Mononuclear cell (primary cell): Measurements from ENCODE around the gene C3orf52. TPM values are rescaled to one million over a fixed set of nuclear protein-coding genes. Genes with fewer than 3 reads are reported as not detected.
"Not testable (repeated sequence)": the region's sequence is repeated elsewhere in the genome, so short reads cannot be mapped to it uniquely, and the experiment has no call there.

ENCODE experiments used
- H3K27me3 ChIP-seq: 2 replicates; pipeline ENCODE4 v1.6.0; 2011; ENCODE audit warnings: low read length, control low read depth; ENCODE audit not compliant: insufficient read depth
- H3K4me1 ChIP-seq: 2 replicates; pipeline ENCODE4 v1.5.1; 2011; ENCODE audit warnings: mild to moderate bottlenecking, low read length, control low read depth; ENCODE audit not compliant: insufficient read depth
- H3K4me3 ChIP-seq: 2 replicates; pipeline ENCODE4 v1.5.1; 2011; ENCODE audit warnings: mild to moderate bottlenecking, low read length, moderate library complexity
- H3K9me3 ChIP-seq: 2 replicates; pipeline ENCODE4 v1.5.1; 2011; ENCODE audit warnings: low read depth, mild to moderate bottlenecking, control low read depth, low read length
- total RNA-seq: library from RNA; depleted of rRNA; stranded (reverse); fragments of >200 nt; gene quantifications from one replicate; pipeline ENCODE4 v1.2.3, GENCODE V29; 2012

C3orf52 gene
- total RNA-seq: 1.3 TPM

DNA sequence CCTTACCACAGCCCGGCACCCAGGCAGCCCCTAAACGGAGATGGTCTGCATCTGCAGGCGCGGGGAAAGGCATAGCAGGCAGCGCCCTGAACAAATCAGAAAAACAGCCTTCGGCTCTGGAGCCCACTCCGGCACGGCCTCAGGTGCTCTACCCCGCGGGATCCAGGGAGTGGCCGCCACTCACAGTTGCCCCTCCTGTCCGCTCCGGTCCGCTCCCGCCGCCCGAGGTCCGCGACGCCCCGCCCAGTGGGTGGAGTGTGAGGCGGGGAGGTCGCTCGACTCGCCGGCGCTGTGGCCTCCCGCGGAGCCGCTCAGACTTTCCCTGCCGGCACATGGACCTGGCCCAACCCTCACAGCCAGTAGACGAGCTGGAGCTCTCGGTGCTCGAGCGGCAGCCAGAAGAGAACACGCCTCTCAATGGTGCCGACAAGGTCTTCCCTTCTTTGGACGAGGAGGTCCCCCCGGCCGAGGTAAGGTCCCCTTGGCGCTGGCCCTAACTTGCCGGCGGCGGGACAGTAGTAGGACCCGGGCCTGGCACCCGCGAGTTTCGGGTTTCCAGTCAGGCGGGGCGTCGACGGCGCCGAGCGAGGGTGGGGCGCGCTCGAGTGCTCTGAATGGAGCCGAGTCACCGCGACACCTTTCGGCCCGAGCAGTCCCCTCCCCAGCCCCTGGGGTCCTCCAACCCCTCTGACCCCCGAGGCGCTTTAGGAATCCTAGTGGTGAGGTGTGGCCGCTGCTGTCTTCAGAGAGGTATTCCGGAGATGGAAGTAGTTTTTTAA lies at the start of gene C3orf52:
TSS of gene C3orf52 (plus strand) at position 314 of the 779 bp plus-strand sequence. CDS start at position 333, 19 bp downstream.
- peaks cover 61% of the 10 kb centered on the region for H3K27me3 ChIP-seq

DNA sequence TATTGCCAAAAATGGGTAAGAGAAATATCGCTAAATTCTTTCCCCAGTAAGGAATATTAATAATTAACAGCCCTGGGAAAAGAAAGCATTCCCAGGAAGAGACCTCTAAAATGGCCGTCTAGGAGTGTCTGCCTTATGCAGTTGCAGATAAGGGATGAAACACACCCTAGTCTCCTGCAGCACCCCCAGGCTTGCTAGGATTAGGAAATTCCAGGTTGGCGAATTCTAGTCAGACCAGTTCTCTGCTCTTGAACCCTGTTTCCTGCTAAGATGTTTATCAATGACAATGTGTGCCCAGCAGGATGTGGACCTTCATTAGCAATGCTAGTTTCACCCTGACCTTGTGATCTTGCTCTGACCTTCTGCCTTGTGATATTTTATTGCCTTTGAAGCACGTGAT lies 49.0 kb upstream of the C3orf52 start:
- not testable (repeated sequence) for H3K9me3 ChIP-seq, H3K4me1 ChIP-seq, H3K4me3 ChIP-seq, H3K27me3 ChIP-seq

More for the DNA sequence above, at the start of gene C3orf52:
- Histone ChIP-seq H3K9me3 (no peaks in the 10 kb centered on the region), H3K4me1 (peaks cover 23% of the 10 kb centered on the region), H3K4me3 (peak within 1 kb of the TSS; percentile 31)

DNA sequence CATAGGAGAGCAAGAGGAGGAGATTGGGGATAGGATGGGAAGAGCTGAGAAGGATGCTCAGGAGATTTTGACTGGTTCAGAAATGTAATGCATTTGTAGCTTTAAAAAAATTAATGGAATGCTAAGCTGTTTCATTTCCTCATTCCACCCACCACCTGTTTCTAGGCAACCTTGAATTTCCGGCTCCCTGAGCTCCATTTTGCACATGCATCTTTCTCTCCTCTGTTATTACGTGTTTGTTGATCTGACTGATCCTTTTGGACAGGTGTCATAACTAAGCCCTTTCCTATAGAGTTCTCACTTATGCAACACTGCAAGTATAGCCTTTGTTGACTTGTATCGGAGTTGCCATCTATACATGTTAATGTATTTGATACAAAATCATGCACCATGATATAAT lies 47.3 kb upstream of the C3orf52 start:
- H3K9me3 ChIP-seq: no peaks in the 10 kb centered on the region
- no peak overlapping the region for H3K4me3 ChIP-seq
- H3K4me1 ChIP-seq: no peaks in the 10 kb centered on the region
- H3K27me3 ChIP-seq: no peaks in the 10 kb centered on the region

- H3K4me3 ChIP-seq: no peak overlapping the region
- H3K27me3 ChIP-seq: no peaks in the 10 kb centered on the region
- H3K9me3 ChIP-seq: no peaks in the 10 kb centered on the region
- no peaks in the 10 kb centered on the region for H3K4me1 ChIP-seq
Measured at GRCh38 chr3:112041321-112041720, 44.9 kb upstream of the C3orf52 start.

GRCh38 chr3:112042842-112043280 lies 43.3 kb upstream of the C3orf52 start:
- Histone ChIP-seq H3K4me1 (no peaks in the 10 kb centered on the region), H3K4me3 (no peak overlapping the region), H3K9me3 (no peaks in the 10 kb centered on the region), H3K27me3 (no peaks in the 10 kb centered on the region)

DNA sequence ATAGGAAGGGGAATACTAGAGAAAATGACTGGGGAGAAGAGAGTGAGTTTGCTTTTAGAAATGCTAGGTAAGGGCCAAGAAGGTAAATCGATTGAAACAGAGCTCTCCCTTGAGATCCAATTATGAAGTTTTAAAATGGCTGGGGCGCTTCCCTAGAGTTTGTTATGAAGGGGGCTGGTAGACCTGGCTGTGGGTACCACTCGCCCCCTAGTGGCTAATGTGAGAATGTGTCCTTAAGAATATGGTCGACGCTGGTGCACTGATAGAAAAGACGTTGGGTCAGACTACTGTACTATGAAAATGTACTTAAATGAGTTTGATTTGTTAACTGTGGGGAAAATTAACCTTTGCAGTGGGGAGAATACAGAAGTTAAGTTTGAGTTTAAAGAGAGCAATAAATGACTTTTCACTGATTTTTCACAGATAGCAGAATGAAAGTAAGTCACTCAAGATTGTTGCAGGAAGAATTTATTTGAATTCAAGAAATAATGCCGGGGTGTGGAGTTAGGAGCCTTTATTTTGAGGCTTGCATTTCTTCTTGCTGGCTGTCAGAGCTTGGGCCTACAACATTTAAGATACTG lies 42.5 kb upstream of the C3orf52 start:
- no peaks in the 10 kb centered on the region for H3K4me1 ChIP-seq
- no peaks in the 10 kb centered on the region for H3K27me3 ChIP-seq
- H3K4me3 ChIP-seq: no peak overlapping the region
- H3K9me3 ChIP-seq: no peaks in the 10 kb centered on the region

- no peaks in the 10 kb centered on the region for H3K27me3 ChIP-seq
- no peak overlapping the region for H3K4me3 ChIP-seq
- no peaks in the 10 kb centered on the region for H3K4me1 ChIP-seq
- H3K9me3 ChIP-seq: no peaks in the 10 kb centered on the region
Measured at GRCh38 chr3:112046599-112046998, 39.6 kb upstream of the C3orf52 start.

- Histone ChIP-seq H3K27me3 (no peaks in the 10 kb centered on the region), H3K9me3 (no peaks in the 10 kb centered on the region), H3K4me1 (no peaks in the 10 kb centered on the region), H3K4me3 (no peak overlapping the region)
Measured at GRCh38 chr3:112047264-112047663, 38.9 kb upstream of the C3orf52 start.

DNA sequence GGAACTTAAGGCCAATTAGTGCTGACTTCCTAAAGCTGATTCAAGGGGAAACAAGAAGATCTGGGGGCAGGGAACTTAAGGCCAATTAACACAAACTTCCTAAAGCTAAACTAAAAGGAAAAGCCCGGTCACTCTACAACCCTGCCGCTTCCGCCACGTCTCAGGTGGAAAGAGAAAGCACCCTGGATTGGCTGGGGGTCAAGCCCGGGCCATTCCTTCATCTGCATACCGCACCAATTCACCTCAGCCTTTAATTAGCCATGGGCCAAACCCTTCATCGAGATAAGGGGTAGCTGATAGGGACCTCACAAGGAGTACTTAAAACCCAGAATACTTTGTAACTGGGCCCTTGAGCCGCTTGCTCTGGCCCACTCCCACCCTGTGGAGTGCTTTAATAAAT lies 37.3 kb upstream of the C3orf52 start:
- Histone ChIP-seq H3K4me1 (no peaks in the 10 kb centered on the region), H3K4me3 (no peak overlapping the region), H3K27me3 (no peaks in the 10 kb centered on the region), H3K9me3 (no peaks in the 10 kb centered on the region)

DNA sequence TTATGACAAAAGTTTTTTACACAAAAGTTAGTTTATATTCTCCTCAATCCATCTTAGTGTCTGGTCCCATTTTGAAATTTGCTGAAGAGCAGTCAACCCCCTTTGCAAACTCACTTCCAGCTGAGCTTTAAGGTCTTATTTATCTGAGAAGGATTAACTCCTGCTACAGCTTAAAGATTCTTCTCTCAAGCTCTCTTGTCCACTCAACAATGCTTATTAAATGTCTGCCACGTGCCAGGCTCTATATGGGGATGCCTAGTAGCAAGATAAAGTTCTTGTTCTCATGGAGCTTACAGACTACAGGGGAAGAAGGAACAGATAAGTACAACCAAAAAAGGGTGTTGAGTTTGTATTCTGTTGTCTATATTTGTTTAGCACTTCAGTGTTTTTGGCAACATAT lies 33.0 kb upstream of the C3orf52 start:
- Histone ChIP-seq H3K27me3 (no peaks in the 10 kb centered on the region), H3K9me3 (no peaks in the 10 kb centered on the region), H3K4me1 (no peaks in the 10 kb centered on the region), H3K4me3 (no peak overlapping the region)

GRCh38 chr3:112056451-112056929 lies 29.7 kb upstream of the C3orf52 start:
- Histone ChIP-seq H3K27me3 (no peaks in the 10 kb centered on the region), H3K4me3 (no peak overlapping the region), H3K4me1 (no peaks in the 10 kb centered on the region), H3K9me3 (no peaks in the 10 kb centered on the region)

DNA sequence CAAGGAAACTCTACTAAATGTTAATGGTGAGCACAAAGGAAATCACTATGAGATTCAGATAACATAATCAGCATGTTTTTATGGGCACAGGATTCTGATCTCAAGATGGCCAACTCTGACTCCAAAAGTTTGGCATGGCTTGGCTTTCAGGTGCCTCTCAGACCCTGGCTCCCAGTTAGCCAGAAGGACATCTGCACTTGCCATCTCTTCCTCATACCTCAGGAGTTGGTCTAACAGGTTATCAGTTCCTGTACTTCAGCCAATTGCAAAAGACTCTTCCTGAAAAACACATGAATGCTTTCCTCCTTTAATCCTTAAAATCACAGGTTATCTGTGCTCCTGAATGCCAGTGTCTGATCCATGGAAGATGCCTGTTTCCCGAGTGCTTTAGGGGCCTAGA lies 26.7 kb upstream of the C3orf52 start:
- H3K27me3 ChIP-seq: no peaks in the 10 kb centered on the region
- H3K9me3 ChIP-seq: no peaks in the 10 kb centered on the region
- H3K4me3 ChIP-seq: no peak overlapping the region
- H3K4me1 ChIP-seq: no peaks in the 10 kb centered on the region

GRCh38 chr3:112061152-112061551 lies 25.0 kb upstream of the C3orf52 start:
- Histone ChIP-seq H3K9me3 (no peaks in the 10 kb centered on the region), H3K4me3 (no peak overlapping the region), H3K27me3 (no peaks in the 10 kb centered on the region), H3K4me1 (no peaks in the 10 kb centered on the region)

- not testable (repeated sequence) for H3K9me3 ChIP-seq, H3K4me3 ChIP-seq
Measured at GRCh38 chr3:112072387-112073060, 13.7 kb upstream of the C3orf52 start.

GRCh38 chr3:112074006-112074405 lies 12.2 kb upstream of the C3orf52 start:
- Histone ChIP-seq H3K4me1 (peaks cover 5% of the 10 kb centered on the region), H3K4me3 (no peak overlapping the region), H3K9me3 (no peaks in the 10 kb centered on the region), H3K27me3 (no peaks in the 10 kb centered on the region)

More at GRCh38 chr3:112072387-112073060, 13.7 kb upstream of the C3orf52 start:
- not testable (repeated sequence) for H3K4me1 ChIP-seq, H3K27me3 ChIP-seq
